HG03025 (cell line): Measurements from ENCODE around the gene KCNQ1OT1.

Experiments
- ATAC-seq: cut with Tn5 transposase; IDR thresholded peaks from one replicate; pipeline ENCODE4 v1.9.1; 2021; ENCODE audit warnings: mild to moderate bottlenecking, moderate library complexity; ENCODE audit not compliant: unreplicated experiment, low FRiP score

The KCNQ1OT1 gene

GRCh38 chr11:2625183-2625582 is 74.6 kb downstream of the KCNQ1OT1 start:
- no peak for ATAC-seq

GRCh38 chr11:2621894-2622293 is 77.9 kb downstream of the KCNQ1OT1 start:
- peak; percentile 49 for ATAC-seq

GRCh38 chr11:2612884-2613571 is 86.8 kb downstream of the KCNQ1OT1 start:
- ATAC-seq = no peak

- ATAC-seq = no peak
Measured at GRCh38 chr11:2609345-2609744, 90.4 kb downstream of the KCNQ1OT1 start.

GRCh38 chr11:2599561-2600189 is 100.1 kb downstream of the KCNQ1OT1 start:
- no peak for ATAC-seq

- no peak for ATAC-seq
Measured at GRCh38 chr11:2595204-2595603, 104.6 kb downstream of the KCNQ1OT1 start.

- no peak for ATAC-seq
Measured at GRCh38 chr11:2594267-2594666, 105.5 kb downstream of the KCNQ1OT1 start.

GRCh38 chr11:2593393-2593950 is 106.3 kb downstream of the KCNQ1OT1 start:
- no peak for ATAC-seq

GRCh38 chr11:2592559-2593392 is 107.0 kb downstream of the KCNQ1OT1 start:
- ATAC-seq = no peak

GRCh38 chr11:2591805-2592204 is 108.0 kb downstream of the KCNQ1OT1 start:
- ATAC-seq = no peak

GRCh38 chr11:2590965-2591754 is 108.6 kb downstream of the KCNQ1OT1 start:
- no peak for ATAC-seq

- no peak for ATAC-seq
Measured at GRCh38 chr11:2590131-2590964, 109.4 kb downstream of the KCNQ1OT1 start.

GRCh38 chr11:2589538-2589934 is 110.3 kb downstream of the KCNQ1OT1 start:
- no peak for ATAC-seq

GRCh38 chr11:2588809-2589537 is 110.8 kb downstream of the KCNQ1OT1 start:
- ATAC-seq = no peak

- no peak for ATAC-seq
Measured at GRCh38 chr11:2587976-2588748, 111.6 kb downstream of the KCNQ1OT1 start.

GRCh38 chr11:2587132-2587930 is 112.5 kb downstream of the KCNQ1OT1 start:
- ATAC-seq = no peak

GRCh38 chr11:2586793-2587131 is 113.0 kb downstream of the KCNQ1OT1 start:
- no peak for ATAC-seq
